ENCODE data around the gene STK32B.

DNA sequence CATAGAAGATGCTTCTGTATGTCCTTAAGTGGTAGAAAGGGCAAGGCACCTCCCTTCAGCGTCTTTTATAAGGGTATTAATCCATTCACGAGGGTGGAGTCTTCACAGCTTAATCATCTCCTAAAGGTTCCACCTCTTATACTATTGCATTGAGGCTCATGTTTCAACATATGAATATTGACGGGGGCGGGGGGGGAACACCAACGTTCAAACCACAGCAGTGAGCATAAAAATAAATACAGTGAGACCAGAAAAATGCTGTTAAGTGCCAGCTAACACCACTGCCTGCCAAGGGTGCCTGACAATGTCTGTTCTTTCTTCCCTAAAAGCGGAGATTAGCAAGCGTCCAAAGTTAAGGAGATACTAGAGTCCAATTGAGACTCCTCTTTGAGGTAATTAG lies 323.3 kb downstream of the STK32B start:
- TF ChIP-seq GATA3 (IDR thresholded peaks at IDR 0.05; ENCODE audit: low read depth, low read length) = no peak
- TF ChIP-seq GATA2 (IDR thresholded peaks at IDR 0.05; ENCODE audit: low read depth, low read length) = no peak

Data from SH-SY5Y (cell line).